Ectodermal cell (in vitro differentiated cells): ENCODE data around the gene VWA2.

Experiments
- H3K27ac ChIP-seq: 2 replicates; pipeline ENCODE4 v1.7.0; 2013; ENCODE audit warnings: mild to moderate bottlenecking, low read depth, low read length; ENCODE audit not compliant: insufficient read depth, poor library complexity, severe bottlenecking
- H3K27me3 ChIP-seq: 2 replicates; pipeline ENCODE4 v1.7.0; 2013; ENCODE audit warnings: mild to moderate bottlenecking, low read length; ENCODE audit not compliant: insufficient read depth, control insufficient read depth, poor library complexity, severe bottlenecking
- H3K36me3 ChIP-seq: one replicate; pipeline ENCODE4 v1.7.0; 2013; ENCODE audit warnings: low read length; ENCODE audit not compliant: control insufficient read depth, insufficient read depth
- H3K4me1 ChIP-seq: one replicate; pipeline ENCODE4 v1.7.0; 2013; ENCODE audit warnings: low read length; ENCODE audit not compliant: control insufficient read depth, insufficient read depth
- H3K4me3 ChIP-seq: 2 replicates; pipeline ENCODE4 v1.7.0; 2013; ENCODE audit warnings: low read depth, low read length, control low read depth; ENCODE audit not compliant: insufficient read depth
- H3K9me3 ChIP-seq: 2 replicates; pipeline ENCODE4 v1.7.0; 2013; ENCODE audit warnings: mild to moderate bottlenecking, low read length, moderate library complexity; ENCODE audit not compliant: control insufficient read depth
- WGBS, 2 experiments: methylation state at CpG; one replicate each; pipeline ENCODE4 v1.1.7; 2013; ENCODE audit warnings: missing lambda C conversion rate in 2 of 2; 5-methylcytosine and 5-hydroxymethylcytosine counted together

VWA2 gene

GRCh38 chr10:114311496-114312209 is 72.6 kb downstream of the VWA2 start:
- no peaks in the 10 kb centered on the region for H3K36me3 ChIP-seq
- H3K27ac ChIP-seq = no peak overlapping the region
- no peak overlapping the region for H3K4me3 ChIP-seq
- H3K9me3 ChIP-seq = no peaks in the 10 kb centered on the region
- no peaks in the 10 kb centered on the region for H3K27me3 ChIP-seq
- WGBS, 2 experiments = 89 to 91% methylated on average over 13 of the region's 13 CpGs
- H3K4me1 ChIP-seq = peaks cover 9% of the 10 kb centered on the region

DNA sequence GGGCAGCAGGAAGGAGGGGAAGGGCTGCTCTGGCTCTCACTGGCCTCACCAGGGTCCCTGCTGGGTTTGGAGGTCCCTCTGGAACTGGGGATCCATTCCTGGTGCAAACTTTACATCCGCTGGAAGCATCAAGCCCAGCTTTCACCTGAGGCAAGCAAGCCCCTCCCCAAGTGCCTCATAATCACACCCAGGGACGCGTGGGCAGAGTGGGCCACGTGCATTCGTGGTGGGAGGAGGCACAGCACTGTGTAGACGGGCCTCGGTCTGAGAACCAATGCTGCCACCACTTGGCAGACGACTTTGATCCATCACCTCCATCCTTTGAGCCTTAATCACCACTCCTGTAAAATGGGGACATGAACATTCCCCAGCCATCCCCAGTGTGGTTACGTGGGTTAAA is 74.1 kb downstream of the VWA2 start:
- no peak overlapping the region for H3K27ac ChIP-seq
- no peaks in the 10 kb centered on the region for H3K9me3 ChIP-seq
- peaks cover 10% of the 10 kb centered on the region for H3K4me1 ChIP-seq
- no peaks in the 10 kb centered on the region for H3K36me3 ChIP-seq
- WGBS, 2 experiments = 91 to 94% methylated on average over 9 of the region's 9 CpGs
- H3K4me3 ChIP-seq = no peak overlapping the region
- no peaks in the 10 kb centered on the region for H3K27me3 ChIP-seq

DNA sequence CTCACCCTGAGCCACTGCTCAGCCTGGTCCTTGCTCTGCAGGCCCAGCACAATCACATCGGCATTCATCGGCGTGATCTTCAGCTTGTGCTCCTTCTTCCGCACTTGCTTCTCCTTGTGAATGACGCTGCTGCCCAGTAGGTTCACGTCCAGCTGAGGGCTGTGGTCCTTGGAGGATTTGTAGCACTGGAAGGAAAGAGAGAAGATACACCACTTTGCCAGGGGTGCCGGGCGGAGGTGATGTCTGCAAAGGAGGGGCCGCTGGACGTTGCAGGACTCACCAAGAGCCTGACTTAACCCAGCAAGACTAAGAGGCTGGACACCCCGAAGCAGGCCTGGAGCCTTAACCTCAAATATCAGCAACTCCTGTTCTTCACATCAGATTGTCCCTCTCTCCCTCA is 74.8 kb downstream of the VWA2 start:
- no peaks in the 10 kb centered on the region for H3K9me3 ChIP-seq
- no peaks in the 10 kb centered on the region for H3K36me3 ChIP-seq
- H3K27me3 ChIP-seq = no peaks in the 10 kb centered on the region
- whole genome bisulfite sequencing, 2 experiments = 90 to 91% methylated on average over 11 of the region's 11 CpGs
- peaks cover 10% of the 10 kb centered on the region for H3K4me1 ChIP-seq
- no peak overlapping the region for H3K27ac ChIP-seq
- no peak overlapping the region for H3K4me3 ChIP-seq

- H3K36me3 ChIP-seq = no peaks in the 10 kb centered on the region
- 92 to 93% methylated on average over 22 of the region's 22 CpGs for WGBS, 2 experiments
- H3K27me3 ChIP-seq = no peaks in the 10 kb centered on the region
- no peak overlapping the region for H3K4me3 ChIP-seq
- no peak overlapping the region for H3K27ac ChIP-seq
- H3K4me1 ChIP-seq = peaks cover 10% of the 10 kb centered on the region
- no peaks in the 10 kb centered on the region for H3K9me3 ChIP-seq
These were observed 76.7 kb downstream of the VWA2 start for GRCh38 chr10:114315566-114316420.

DNA sequence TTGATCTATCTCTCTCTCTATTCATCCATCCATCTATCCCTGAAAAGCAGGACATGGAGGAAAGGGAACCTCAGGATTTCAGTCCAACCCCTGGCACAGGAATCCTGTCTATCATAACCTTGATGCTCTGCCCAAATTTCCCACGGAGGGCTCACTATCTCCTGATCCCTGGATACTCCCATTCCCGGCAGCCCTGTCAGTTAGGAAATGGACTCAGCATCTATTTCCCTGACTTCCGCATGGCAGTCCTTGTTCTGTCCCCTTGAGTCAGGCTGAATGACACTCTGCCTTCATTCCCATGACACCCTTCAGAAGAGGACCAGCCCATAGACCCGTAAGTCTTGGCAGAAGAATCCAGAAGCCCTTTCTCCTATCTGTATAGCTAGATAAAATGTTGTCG is 77.7 kb downstream of the VWA2 start:
- Histone ChIP-seq H3K4me3 (no peak overlapping the region), H3K27me3 (no peaks in the 10 kb centered on the region), H3K9me3 (no peaks in the 10 kb centered on the region), H3K4me1 (peaks cover 10% of the 10 kb centered on the region), H3K27ac (no peak overlapping the region), H3K36me3 (no peaks in the 10 kb centered on the region)
- 79 to 87% methylated on average over 5 of the region's 5 CpGs for WGBS, 2 experiments

GRCh38 chr10:114319406-114320248 is 80.6 kb downstream of the VWA2 start:
- H3K4me1 ChIP-seq = peaks cover 10% of the 10 kb centered on the region
- H3K27ac ChIP-seq = no peak overlapping the region
- H3K36me3 ChIP-seq = no peaks in the 10 kb centered on the region
- H3K4me3 ChIP-seq = no peak overlapping the region
- H3K9me3 ChIP-seq = no peaks in the 10 kb centered on the region
- no peaks in the 10 kb centered on the region for H3K27me3 ChIP-seq
- WGBS, 2 experiments = 90 to 91% methylated on average over 18 of the region's 18 CpGs

DNA sequence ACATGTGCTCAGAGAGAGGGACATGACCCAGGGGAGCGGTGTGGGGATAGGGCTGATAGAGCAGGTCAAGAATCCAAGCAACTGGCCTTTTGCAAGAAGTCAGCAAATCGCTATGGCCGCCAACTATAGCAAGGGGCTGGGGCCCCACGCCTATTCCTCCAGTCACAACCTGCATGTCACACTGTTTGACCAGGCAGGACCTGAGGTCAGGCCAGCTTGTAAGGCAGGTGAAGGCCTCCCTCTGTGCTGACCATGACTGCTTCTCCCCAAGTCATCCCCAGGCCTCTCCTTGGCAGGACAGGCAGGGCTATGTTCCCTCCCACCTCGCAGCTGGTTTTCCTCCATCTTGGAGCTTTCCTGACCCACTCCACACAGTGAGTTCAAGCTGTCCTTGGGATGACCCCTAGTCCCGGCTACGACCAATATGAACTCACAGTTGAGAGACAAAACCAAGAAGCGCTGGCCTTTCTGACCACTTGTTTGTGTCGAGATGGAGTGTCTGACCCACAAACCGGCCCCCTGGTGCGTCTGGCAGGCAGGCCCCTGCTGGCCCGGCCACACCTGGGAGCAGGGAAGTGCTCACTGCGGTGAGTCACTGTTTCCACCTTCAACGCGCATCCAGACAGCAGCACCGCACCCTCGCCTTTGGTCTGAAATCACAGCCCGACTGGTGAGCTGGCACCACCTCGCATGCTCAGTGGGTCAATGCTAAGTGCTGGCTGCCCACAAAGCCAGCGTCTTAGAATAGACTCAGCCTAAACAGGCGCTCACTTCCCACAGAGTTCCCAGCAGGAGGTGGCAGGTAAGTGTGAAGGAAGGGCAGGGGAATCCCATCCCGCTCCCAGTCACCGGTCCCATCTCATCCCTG is 81.4 kb downstream of the VWA2 start:
- peaks cover 10% of the 10 kb centered on the region for H3K4me1 ChIP-seq
- no peaks in the 10 kb centered on the region for H3K27me3 ChIP-seq
- H3K9me3 ChIP-seq = no peaks in the 10 kb centered on the region
- WGBS, 2 experiments = 79 to 81% methylated on average over 23 of the region's 23 CpGs
- H3K27ac ChIP-seq = no peak overlapping the region
- no peak overlapping the region for H3K4me3 ChIP-seq
- H3K36me3 ChIP-seq = no peaks in the 10 kb centered on the region

DNA sequence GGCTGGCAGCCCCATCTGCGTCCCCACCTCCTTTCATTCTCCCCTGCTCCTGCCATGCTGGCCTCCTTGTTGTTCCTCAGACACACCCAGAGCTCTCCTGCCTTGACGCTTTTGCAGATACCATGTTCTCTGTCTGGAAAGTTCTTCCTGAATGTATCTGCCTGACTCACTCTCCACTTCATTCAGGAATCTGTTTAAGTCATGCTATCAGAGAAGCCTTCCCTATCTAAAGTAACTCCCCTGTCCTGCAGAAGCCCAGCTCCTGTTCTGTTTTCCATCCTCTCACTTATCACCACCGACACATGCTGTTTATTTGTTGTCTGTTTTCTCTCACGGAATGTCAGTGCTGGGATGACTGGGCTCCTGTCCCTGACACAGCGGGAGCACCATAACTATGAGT is 83.3 kb downstream of the VWA2 start:
- no peak overlapping the region for H3K4me3 ChIP-seq
- H3K27ac ChIP-seq = no peak overlapping the region
- H3K36me3 ChIP-seq = no peaks in the 10 kb centered on the region
- no peaks in the 10 kb centered on the region for H3K4me1 ChIP-seq
- no peaks in the 10 kb centered on the region for H3K27me3 ChIP-seq
- H3K9me3 ChIP-seq = no peaks in the 10 kb centered on the region
- WGBS, 2 experiments = 89 to 90% methylated on average over 5 of the region's 5 CpGs

DNA sequence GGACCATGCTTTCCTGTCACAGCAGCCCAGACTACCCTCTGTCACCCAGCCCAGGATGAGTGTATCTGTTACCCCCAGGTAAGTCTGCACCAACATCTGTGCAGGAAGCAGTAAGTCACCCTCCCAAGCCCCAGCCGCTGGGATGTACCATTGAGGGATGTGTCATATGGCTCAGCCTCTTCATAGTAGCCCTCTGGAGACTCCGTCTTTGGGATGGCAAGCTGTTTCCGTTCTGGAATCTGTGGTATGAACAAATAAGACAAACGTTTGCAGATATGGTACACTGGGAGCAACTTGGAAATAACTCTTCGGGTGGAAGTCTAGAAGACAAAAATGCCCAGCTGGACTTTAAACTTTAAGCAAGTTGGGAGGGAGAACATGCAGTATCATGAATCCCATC is 84.0 kb downstream of the VWA2 start:
- 89 to 96% methylated on average over 5 of the region's 5 CpGs for whole genome bisulfite sequencing, 2 experiments
- H3K4me3 ChIP-seq = no peak overlapping the region
- H3K36me3 ChIP-seq = no peaks in the 10 kb centered on the region
- no peaks in the 10 kb centered on the region for H3K27me3 ChIP-seq
- H3K4me1 ChIP-seq = no peaks in the 10 kb centered on the region
- H3K9me3 ChIP-seq = no peaks in the 10 kb centered on the region
- H3K27ac ChIP-seq = no peak overlapping the region
